Mononuclear cell (primary cell): Measurements from ENCODE around the gene SLC38A10. TPM values are rescaled to one million over a fixed set of nuclear protein-coding genes. Genes with fewer than 3 reads are reported as not detected.
"Not testable (repeated sequence)": the region's sequence is repeated elsewhere in the genome, so short reads cannot be mapped to it uniquely, and the experiment has no call there.

Source experiments
- H3K27me3 ChIP-seq: 2 replicates; pipeline ENCODE4 v1.6.0; 2011; ENCODE audit warnings: low read length, control low read depth; ENCODE audit not compliant: insufficient read depth
- H3K4me1 ChIP-seq: 2 replicates; pipeline ENCODE4 v1.5.1; 2011; ENCODE audit warnings: mild to moderate bottlenecking, low read length, control low read depth; ENCODE audit not compliant: insufficient read depth
- H3K4me3 ChIP-seq: 2 replicates; pipeline ENCODE4 v1.5.1; 2011; ENCODE audit warnings: mild to moderate bottlenecking, low read length, moderate library complexity
- H3K9me3 ChIP-seq: 2 replicates; pipeline ENCODE4 v1.5.1; 2011; ENCODE audit warnings: low read depth, mild to moderate bottlenecking, control low read depth, low read length
- total RNA-seq: library from RNA; depleted of rRNA; stranded (reverse); fragments of >200 nt; gene quantifications from one replicate; pipeline ENCODE4 v1.2.3, GENCODE V29; 2012

The SLC38A10 gene
- total RNA-seq, 1 donor, result 30.9 TPM

GRCh38 chr17:81309140-81309858 lies 14.2 kb upstream of the SLC38A10 start:
- peaks cover 33% of the 10 kb centered on the region for H3K4me1 ChIP-seq

GRCh38 chr17:81308784-81309139 lies 13.7 kb upstream of the SLC38A10 start:
- not testable (repeated sequence) for H3K27me3 ChIP-seq, H3K4me3 ChIP-seq, H3K9me3 ChIP-seq
- H3K4me1 ChIP-seq, result peaks cover 33% of the 10 kb centered on the region

More at GRCh38 chr17:81309140-81309858, 14.2 kb upstream of the SLC38A10 start:
- no peaks in the 10 kb centered on the region for H3K27me3 ChIP-seq
- H3K4me3 ChIP-seq, result no peak overlapping the region
- no peaks in the 10 kb centered on the region for H3K9me3 ChIP-seq

GRCh38 chr17:81307636-81308560 lies 12.8 kb upstream of the SLC38A10 start:
- Histone ChIP-seq H3K9me3 (no peaks in the 10 kb centered on the region), H3K4me3 (no peak overlapping the region), H3K4me1 (peaks cover 33% of the 10 kb centered on the region), H3K27me3 (no peaks in the 10 kb centered on the region)

GRCh38 chr17:81306898-81307510 lies 11.9 kb upstream of the SLC38A10 start:
- H3K4me3 ChIP-seq, result no peak overlapping the region
- H3K27me3 ChIP-seq, result no peaks in the 10 kb centered on the region
- H3K4me1 ChIP-seq, result peaks cover 33% of the 10 kb centered on the region
- no peaks in the 10 kb centered on the region for H3K9me3 ChIP-seq

GRCh38 chr17:81306491-81306890 lies 11.4 kb upstream of the SLC38A10 start:
- Histone ChIP-seq H3K4me1 (peaks cover 33% of the 10 kb centered on the region), H3K9me3 (no peaks in the 10 kb centered on the region), H3K27me3 (no peaks in the 10 kb centered on the region), H3K4me3 (no peak overlapping the region)

- Histone ChIP-seq H3K4me3 (no peak overlapping the region), H3K9me3 (no peaks in the 10 kb centered on the region), H3K4me1 (peaks cover 27% of the 10 kb centered on the region), H3K27me3 (no peaks in the 10 kb centered on the region)
Observed at GRCh38 chr17:81305051-81305630, 10.0 kb upstream of the SLC38A10 start.

GRCh38 chr17:81304196-81305015 lies 9.3 kb upstream of the SLC38A10 start:
- Histone ChIP-seq H3K9me3 (no peaks in the 10 kb centered on the region), H3K27me3 (no peaks in the 10 kb centered on the region), H3K4me1 (peaks cover 20% of the 10 kb centered on the region), H3K4me3 (no peak overlapping the region)

- H3K4me1 ChIP-seq, result peaks cover 9% of the 10 kb centered on the region
- no peaks in the 10 kb centered on the region for H3K9me3 ChIP-seq
- no peaks in the 10 kb centered on the region for H3K27me3 ChIP-seq
- H3K4me3 ChIP-seq, result no peak overlapping the region
Observed at GRCh38 chr17:81303385-81303784, 8.3 kb upstream of the SLC38A10 start.

DNA sequence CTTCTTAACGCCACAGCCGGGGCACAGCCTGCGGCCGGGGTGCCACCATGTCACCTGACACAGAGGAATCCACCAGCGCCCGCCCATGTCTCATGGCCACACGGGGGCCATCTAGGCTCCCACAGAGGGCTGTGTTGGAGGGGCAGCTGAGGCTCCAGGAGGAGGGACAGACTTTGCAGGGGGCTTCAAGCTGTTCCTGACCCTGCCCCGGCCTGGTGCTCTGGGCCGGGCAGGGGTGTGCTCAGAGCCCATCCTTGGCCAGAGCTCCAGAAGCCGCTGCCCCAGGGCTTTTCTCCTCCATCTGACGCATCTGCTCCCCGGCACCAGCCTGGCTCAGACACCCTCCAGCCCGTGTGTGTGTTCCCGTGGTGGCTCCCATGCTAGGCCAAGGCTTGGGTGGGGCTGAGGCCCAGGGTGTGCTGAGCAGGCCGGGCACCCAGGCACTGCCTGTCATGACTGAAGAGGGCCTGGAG lies 7.8 kb upstream of the SLC38A10 start:
- H3K4me1 ChIP-seq, result peaks cover 4% of the 10 kb centered on the region
- no peaks in the 10 kb centered on the region for H3K9me3 ChIP-seq

DNA sequence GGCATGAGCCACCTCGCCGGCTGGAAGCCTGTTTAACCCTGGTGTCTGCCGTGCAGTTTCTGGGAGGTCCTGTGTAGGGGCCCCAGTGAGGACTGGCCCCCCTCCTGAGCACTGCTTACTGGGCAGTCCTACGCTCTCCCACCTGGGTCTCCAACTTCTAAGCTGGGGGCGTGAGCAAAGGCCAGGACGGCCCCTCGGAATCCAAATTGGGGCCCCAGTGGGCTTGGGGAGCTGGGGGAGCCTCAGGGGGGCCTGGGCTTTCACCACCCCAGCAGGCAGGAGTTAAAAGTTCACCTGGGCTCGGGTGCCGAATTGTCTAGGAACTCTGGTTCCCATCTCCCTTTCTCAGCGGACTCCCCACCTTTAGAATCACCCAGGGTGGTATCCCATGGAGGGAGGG lies 7.2 kb upstream of the SLC38A10 start:
- Histone ChIP-seq H3K9me3 (no peaks in the 10 kb centered on the region), H3K27me3 (no peaks in the 10 kb centered on the region), H3K4me1 (no peaks in the 10 kb centered on the region), H3K4me3 (no peak overlapping the region)

More for the DNA sequence above, 7.8 kb upstream of the SLC38A10 start:
- H3K27me3 ChIP-seq, result no peaks in the 10 kb centered on the region
- H3K4me3 ChIP-seq, result no peak overlapping the region

- Histone ChIP-seq H3K27me3 (no peaks in the 10 kb centered on the region), H3K4me1 (peaks cover under 1% of the 10 kb centered on the region), H3K9me3 (no peaks in the 10 kb centered on the region), H3K4me3 (no peak overlapping the region)
Observed at GRCh38 chr17:81301195-81302144, 6.4 kb upstream of the SLC38A10 start.

DNA sequence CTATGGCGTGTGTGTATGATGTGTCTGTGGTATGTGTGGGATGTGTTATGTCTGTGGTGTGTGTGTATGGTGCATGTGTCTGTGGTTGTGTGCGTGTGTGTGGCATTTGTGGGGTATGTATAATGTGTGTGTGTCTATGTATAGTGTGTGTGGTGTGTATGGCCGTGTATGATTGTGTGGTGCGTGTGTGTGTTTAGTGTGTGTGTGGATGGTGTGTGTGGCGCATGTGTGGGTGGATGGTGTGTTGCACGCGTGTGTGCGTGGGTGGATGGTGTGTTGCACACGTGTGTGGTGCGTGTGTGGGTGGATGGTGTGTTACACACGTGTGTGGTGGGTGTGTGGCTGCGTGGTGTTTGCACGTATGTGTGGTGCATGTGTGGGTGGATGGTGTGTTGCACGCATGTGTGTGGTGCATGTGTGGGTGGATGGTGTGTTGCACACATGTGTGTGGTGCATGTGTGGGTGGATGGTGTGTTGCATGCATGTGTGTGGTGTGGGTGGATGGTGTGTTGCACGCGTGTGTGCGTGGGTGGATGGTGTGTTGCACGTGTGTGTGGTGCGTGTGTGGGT lies 5.6 kb upstream of the SLC38A10 start:
- no peaks in the 10 kb centered on the region for H3K27me3 ChIP-seq
- peaks cover 9% of the 10 kb centered on the region for H3K4me1 ChIP-seq
- no peaks in the 10 kb centered on the region for H3K9me3 ChIP-seq
- H3K4me3 ChIP-seq, result no peak overlapping the region
